ENCODE results near the gene ACHE. TPM values are rescaled to one million over a fixed set of nuclear protein-coding genes. Genes with fewer than 3 reads are reported as not detected.
"Not testable (repeated sequence)": the region's sequence is repeated elsewhere in the genome, so short reads cannot be mapped to it uniquely, and the experiment has no call there.

The ACHE gene
- total RNA-seq, 1 experiment from 2014 or later = 0.40 TPM

GRCh38 chr7:100855515-100855914 lies 40.2 kb downstream of the ACHE start:
- ChIA-PET POLR2A (ENCODE audit: unreplicated experiment) (no interaction called here), CTCF (no interaction called here)
- H3K79me2 ChIP-seq (ENCODE audit: low read length) = peaks cover 30% of the 10 kb centered on the region
- intact Hi-C loops (cut with micrococcal nuclease) = loop anchor here (10.0 kb wide), 1 partner anchor 391 kb away; the partner anchor contains the start of gene SPACDR
- H2AFZ ChIP-seq (ENCODE audit: low read length) = no peak overlapping the region
- no peaks in the 10 kb centered on the region for H3K27me3 ChIP-seq (ENCODE audit: low read length)
- H3K27ac ChIP-seq (ENCODE audit: low read length) = no peak overlapping the region
- no peak overlapping the region for H3K9ac ChIP-seq (ENCODE audit: low read length)
- H3F3A ChIP-seq (ENCODE audit: low read length, unreplicated experiment) = no peaks in the 10 kb centered on the region
- no peaks in the 10 kb centered on the region for H4K20me1 ChIP-seq (ENCODE audit: low read length)
- no peak for DNase-seq
- no peak for ATAC-seq
- peaks cover 12% of the 10 kb centered on the region; the same call in 1 of the 2 replicates for H3K4me1 ChIP-seq (ENCODE audit: insufficient read depth, low read length)
- H3K9me3 ChIP-seq (ENCODE audit: low read length) = no peaks in the 10 kb centered on the region
- TF ChIP-seq CTCF (conservative IDR thresholded peaks at IDR 0.05; ENCODE audit: low read depth, low read length) (no peak), EZH2 (IDR thresholded peaks at IDR 0.05; ENCODE audit: low read length, unreplicated experiment) (no peak), EZH2phosphoT487 (IDR thresholded peaks at IDR 0.05; ENCODE audit: borderline replicate concordance, low read length) (no peak)
- no peak overlapping the region for H3K4me3 ChIP-seq (ENCODE audit: low read length)
- no peaks in the 10 kb centered on the region for H3K9me2 ChIP-seq (replicated peaks; ENCODE audit: low read length)
- H3K4me2 ChIP-seq (ENCODE audit: low read length) = no peak overlapping the region
- peaks cover 5% of the 10 kb centered on the region; the same call in 1 of the 2 replicates for H3K36me3 ChIP-seq (ENCODE audit: low read depth, low read length)
- BruUV-seq (replicated peaks) = no TSS peak

GRCh38 chr7:100854899-100855298 lies 40.8 kb downstream of the ACHE start:
- ATAC-seq = not testable (repeated sequence)
- intact Hi-C loops (cut with micrococcal nuclease) = loop anchor here (5.0 to 10.0 kb wide), 2 partner anchors 128 to 390 kb away; partner anchors contain the start of gene SPACDR

GRCh38 chr7:100854146-100854895 lies 41.4 kb downstream of the ACHE start:
- Histone ChIP-seq H4K20me1 (ENCODE audit: low read length) (no peaks in the 10 kb centered on the region), H3K4me2 (ENCODE audit: low read length) (peak overlapping the region; percentile 90; the same call in 1 of the 2 replicates), H3K27me3 (ENCODE audit: low read length) (no peaks in the 10 kb centered on the region), H2AFZ (ENCODE audit: low read length) (no peak overlapping the region), H3F3A (ENCODE audit: low read length, unreplicated experiment) (no peaks in the 10 kb centered on the region), H3K27ac (ENCODE audit: low read length) (no peak overlapping the region), H3K9ac (ENCODE audit: low read length) (no peak overlapping the region), H3K9me3 (ENCODE audit: low read length) (no peaks in the 10 kb centered on the region), H3K4me1 (ENCODE audit: insufficient read depth, low read length) (peaks cover 12% of the 10 kb centered on the region; the same call in 1 of the 2 replicates), H3K4me3 (ENCODE audit: low read length) (no peak overlapping the region), H3K79me2 (ENCODE audit: low read length) (peaks cover 30% of the 10 kb centered on the region), H3K36me3 (ENCODE audit: low read depth, low read length) (no peaks in the 10 kb centered on the region), H3K9me2 (replicated peaks; ENCODE audit: low read length) (no peaks in the 10 kb centered on the region)
- DNase-seq (no peak), ATAC-seq (no peak)
- no peak for TF ChIP-seq EZH2 (IDR thresholded peaks at IDR 0.05; ENCODE audit: low read length, unreplicated experiment)
- TF ChIP-seq EZH2phosphoT487 (IDR thresholded peaks at IDR 0.05; ENCODE audit: borderline replicate concordance, low read length) = no peak
- no peak for TF ChIP-seq CTCF (conservative IDR thresholded peaks at IDR 0.05; ENCODE audit: low read depth, low read length)
- intact Hi-C loops (cut with micrococcal nuclease) = loop anchor here (5.0 to 10.0 kb wide), 2 partner anchors 127 to 390 kb away; partner anchors contain the start of gene SPACDR
- no TSS peak for BruUV-seq (replicated peaks)
- ChIA-PET CTCF (no interaction called here), POLR2A (ENCODE audit: unreplicated experiment) (no interaction called here)

More at GRCh38 chr7:100854899-100855298, 40.8 kb downstream of the ACHE start:
- CTCF ChIA-PET; H4K20me1 ChIP-seq (ENCODE audit: low read length); H3K27me3 ChIP-seq (ENCODE audit: low read length); H3K9me2 ChIP-seq (replicated peaks; ENCODE audit: low read length); H2AFZ ChIP-seq (ENCODE audit: low read length); DNase-seq; H3F3A ChIP-seq (ENCODE audit: low read length, unreplicated experiment); H3K4me3 ChIP-seq (ENCODE audit: low read length); H3K9ac ChIP-seq (ENCODE audit: low read length); H3K4me2 ChIP-seq (ENCODE audit: low read length); BruUV-seq (replicated peaks); POLR2A ChIA-PET (ENCODE audit: unreplicated experiment); H3K36me3 ChIP-seq (ENCODE audit: low read depth, low read length); H3K9me3 ChIP-seq (ENCODE audit: low read length); H3K27ac ChIP-seq (ENCODE audit: low read length): not testable (repeated sequence)
- Histone ChIP-seq H3K79me2 (ENCODE audit: low read length) (peaks cover 30% of the 10 kb centered on the region), H3K4me1 (ENCODE audit: insufficient read depth, low read length) (peaks cover 12% of the 10 kb centered on the region; the same call in 1 of the 2 replicates)
